CD4-positive, alpha-beta T cell treated with Interleukin-21 for 1 hour (primary cell): ENCODE measurements around the gene ACER2.
"Not testable (repeated sequence)": the region's sequence is repeated elsewhere in the genome, so short reads cannot be mapped to it uniquely, and the experiment has no call there.

ENCODE experiments used
- DNase-seq: peaks from one replicate; pipeline ENCODE4 v3.0.0-alpha.2; 2020

Gene ACER2

GRCh38 chr9:19409401-19410194 lies 789 bp downstream of the ACER2 start:
- peak; percentile 19 for DNase-seq

- DNase-seq: no peak
These were observed 1.3 kb downstream of the ACER2 start for GRCh38 chr9:19410195-19410503.

GRCh38 chr9:19410594-19410993 lies 1.8 kb downstream of the ACER2 start:
- no peak for DNase-seq

GRCh38 chr9:19411316-19411715 lies 2.5 kb downstream of the ACER2 start:
- no peak for DNase-seq

- DNase-seq: not testable (repeated sequence)
These were observed 4.6 kb downstream of the ACER2 start for GRCh38 chr9:19413456-19413855.

GRCh38 chr9:19416143-19416542 lies 7.3 kb downstream of the ACER2 start:
- no peak for DNase-seq

GRCh38 chr9:19420877-19421276 lies 12.1 kb downstream of the ACER2 start:
- DNase-seq: no peak

GRCh38 chr9:19423163-19423562 lies 14.4 kb downstream of the ACER2 start:
- DNase-seq: no peak

- no peak for DNase-seq
These were observed 15.5 kb downstream of the ACER2 start for GRCh38 chr9:19424176-19424779.

GRCh38 chr9:19429595-19429994 lies 20.8 kb downstream of the ACER2 start:
- no peak for DNase-seq

GRCh38 chr9:19430201-19430760 lies 21.5 kb downstream of the ACER2 start:
- no peak for DNase-seq

- no peak for DNase-seq
These were observed 22.8 kb downstream of the ACER2 start for GRCh38 chr9:19431361-19432171.

GRCh38 chr9:19432473-19432872 lies 23.7 kb downstream of the ACER2 start:
- no peak for DNase-seq

GRCh38 chr9:19433729-19434128 lies 24.9 kb downstream of the ACER2 start:
- not testable (repeated sequence) for DNase-seq

- no peak for DNase-seq
These were observed 31.6 kb downstream of the ACER2 start for GRCh38 chr9:19440376-19440775.

GRCh38 chr9:19440823-19441580 lies 32.2 kb downstream of the ACER2 start:
- no peak for DNase-seq

- peak; percentile 21 for DNase-seq
These were observed 32.9 kb downstream of the ACER2 start for GRCh38 chr9:19441730-19442129.

GRCh38 chr9:19442240-19442639 lies 33.4 kb downstream of the ACER2 start:
- DNase-seq: no peak

GRCh38 chr9:19445452-19445851 lies 36.6 kb downstream of the ACER2 start:
- DNase-seq: no peak

- no peak for DNase-seq
These were observed 37.6 kb downstream of the ACER2 start for GRCh38 chr9:19446361-19446861.

GRCh38 chr9:19451240-19452087 lies 42.7 kb downstream of the ACER2 start:
- no peak for DNase-seq

- DNase-seq: no peak
These were observed 47.6 kb downstream of the ACER2 start for GRCh38 chr9:19456426-19456825.
